ENCODE measurements around the gene MMP14.

MMP14 gene

GRCh38 chr14:22871224-22872032 is 35.0 kb downstream of the MMP14 start, which contains the start of gene LRP10:
Gene LRP10 (plus strand): TSS chr14:22871740. CDS start chr14:22872304, 564 bp downstream.
- Histone ChIP-seq H3K23ac (ENCODE audit: low read length in 2 of 2) (peak within 1 kb of the TSS in 1 of 2 experiments; percentile 63), H3K27me3 (ENCODE audit: control insufficient read depth in 1 of 2, insufficient read depth in 1 of 2, low read length in 2 of 2) (no peaks in the 10 kb centered on the region), H2BK5ac (ENCODE audit: low read depth, low read length, poor library complexity, severe bottlenecking) (peak within 1 kb of the TSS; percentile 96), H3K4me1 (ENCODE audit: control insufficient read depth, insufficient read depth, low read depth, low read length) (peaks cover 15% of the 10 kb centered on the region), H2BK15ac (ENCODE audit: low read depth, poor library complexity, severe bottlenecking) (peak within 1 kb of the TSS; percentile 80), H3K79me1 (replicated peaks; ENCODE audit: low read length, poor library complexity, severe bottlenecking) (peaks cover 23% of the 10 kb centered on the region), H4K91ac (ENCODE audit: low read length) (peak within 1 kb of the TSS; percentile 57), H3K36me3 (ENCODE audit: control insufficient read depth in 1 of 2, insufficient read depth in 2 of 2, low read depth in 1 of 2, low read length in 2 of 2) (peaks cover 26 to 30% of the 10 kb centered on the region in 2 experiments), H2BK12ac (ENCODE audit: low read length in 2 of 2) (peak within 1 kb of the TSS in 1 of 2 experiments; percentile 64), H3K9me3 (ENCODE audit: control insufficient read depth, low read length) (no peaks in the 10 kb centered on the region), H2AK5ac (ENCODE audit: low read length, severe bottlenecking) (peak within 1 kb of the TSS; percentile 74), H4K8ac (ENCODE audit: low read length) (peak within 1 kb of the TSS; percentile 66), H3K14ac (ENCODE audit: low read length in 2 of 2) (peak within 1 kb of the TSS in 1 of 2 experiments; percentile 26), H3K4me2 (ENCODE audit: low read length, poor library complexity, severe bottlenecking) (peak within 1 kb of the TSS; percentile 76), H3K18ac (ENCODE audit: low read depth in 1 of 2, low read length in 2 of 2) (peak within 1 kb of the TSS; percentile 97 to 98), H2BK120ac (ENCODE audit: low read depth, low read length) (peak within 1 kb of the TSS; percentile 29), H3K27ac (ENCODE audit: low read length, poor library complexity, severe bottlenecking) (peak within 1 kb of the TSS; percentile 96), H3K4ac (ENCODE audit: low read depth in 1 of 2, low read length in 2 of 2) (peak within 1 kb of the TSS; percentile 57 to 91), H3K4me3 (ENCODE audit: insufficient read depth in 1 of 2, low read depth in 1 of 2, low read length in 2 of 2) (peak within 1 kb of the TSS; percentile 85 to 87), H2AFZ (ENCODE audit: low read depth, low read length) (peak within 1 kb of the TSS; percentile 88), H3K9ac (ENCODE audit: low read length) (peak within 1 kb of the TSS; percentile 95)
- DNase-seq: peak; percentile 91
- under 1% methylated on average over 38 of the region's 50 CpGs for WGBS

- Histone ChIP-seq H3K4me1 (ENCODE audit: control insufficient read depth, insufficient read depth, low read depth, low read length) (peaks cover 15% of the 10 kb centered on the region), H3K14ac (ENCODE audit: low read length in 2 of 2) (peak overlapping the region in 1 of 2 experiments; percentile 26), H4K91ac (ENCODE audit: low read length) (peak overlapping the region; percentile 57), H2BK12ac (ENCODE audit: low read length in 2 of 2) (peak overlapping the region in 1 of 2 experiments; percentile 64), H3K4me2 (ENCODE audit: low read length, poor library complexity, severe bottlenecking) (peak overlapping the region; percentile 87), H3K36me3 (ENCODE audit: control insufficient read depth in 1 of 2, insufficient read depth in 2 of 2, low read depth in 1 of 2, low read length in 2 of 2) (peaks cover 34 to 38% of the 10 kb centered on the region in 2 experiments), H2AK5ac (ENCODE audit: low read length, severe bottlenecking) (peak overlapping the region; percentile 74), H3K79me1 (replicated peaks; ENCODE audit: low read length, poor library complexity, severe bottlenecking) (peaks cover 31% of the 10 kb centered on the region), H2BK120ac (ENCODE audit: low read depth, low read length) (peak overlapping the region; percentile 29), H2BK15ac (ENCODE audit: low read depth, poor library complexity, severe bottlenecking) (peak overlapping the region; percentile 80), H3K9me3 (ENCODE audit: control insufficient read depth, low read length) (no peaks in the 10 kb centered on the region), H3K27me3 (ENCODE audit: control insufficient read depth in 1 of 2, insufficient read depth in 1 of 2, low read length in 2 of 2) (no peaks in the 10 kb centered on the region), H3K9ac (ENCODE audit: low read length) (peak overlapping the region; percentile 95), H3K4ac (ENCODE audit: low read depth in 1 of 2, low read length in 2 of 2) (peak overlapping the region; percentile 57 to 91), H3K27ac (ENCODE audit: low read length, poor library complexity, severe bottlenecking) (peak overlapping the region; percentile 96), H3K23ac (ENCODE audit: low read length in 2 of 2) (peak overlapping the region in 1 of 2 experiments; percentile 63), H2AFZ (ENCODE audit: low read depth, low read length) (peak overlapping the region; percentile 88), H2BK5ac (ENCODE audit: low read depth, low read length, poor library complexity, severe bottlenecking) (peak overlapping the region; percentile 96), H4K8ac (ENCODE audit: low read length) (peak overlapping the region; percentile 66), H3K18ac (ENCODE audit: low read depth in 1 of 2, low read length in 2 of 2) (peak overlapping the region; percentile 69 to 97), H3K4me3 (ENCODE audit: insufficient read depth in 1 of 2, low read depth in 1 of 2, low read length in 2 of 2) (peak overlapping the region; percentile 85 to 87)
- DNase-seq: peak; percentile 87
- under 1% methylated on average over 39 of the region's 45 CpGs for WGBS
Measured at GRCh38 chr14:22872033-22872832, 35.8 kb downstream of the MMP14 start.

DNA sequence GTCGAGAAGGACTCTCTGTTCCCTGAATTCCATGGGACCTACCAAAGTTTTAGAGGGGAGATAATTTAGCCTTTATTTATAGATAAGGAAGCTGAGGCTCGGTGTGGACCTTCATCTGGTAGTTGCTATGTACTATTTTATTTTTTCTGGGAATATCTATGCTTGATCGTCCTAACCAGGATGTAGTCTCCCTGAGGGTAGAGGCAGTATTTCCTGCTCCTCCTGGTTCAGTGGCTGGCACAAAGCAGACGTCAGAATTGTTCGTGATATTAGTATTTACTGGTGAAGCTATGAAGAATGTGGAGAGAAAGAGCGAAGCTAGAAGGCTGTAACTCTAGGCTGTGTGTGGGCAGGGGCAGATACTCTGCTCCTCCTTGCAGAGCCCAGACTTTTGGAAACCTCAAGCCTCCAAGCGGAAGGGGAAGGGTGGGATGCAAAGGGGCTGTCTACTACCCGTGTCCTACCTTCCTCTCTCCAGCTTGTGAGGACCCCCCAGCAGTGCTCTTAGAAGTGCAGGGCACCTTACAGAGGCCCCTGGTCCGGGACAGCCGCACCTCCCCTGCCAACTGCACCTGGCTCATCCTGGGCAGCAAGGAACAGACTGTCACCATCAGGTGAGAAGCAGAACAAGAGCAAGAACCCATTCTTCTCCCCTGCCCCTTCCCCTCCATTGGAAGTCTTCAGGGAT is 36.6 kb downstream of the MMP14 start:
- no peak overlapping the region for H2BK120ac ChIP-seq (ENCODE audit: low read depth, low read length)
- H3K36me3 ChIP-seq (ENCODE audit: control insufficient read depth in 1 of 2, insufficient read depth in 2 of 2, low read depth in 1 of 2, low read length in 2 of 2): peaks cover 41 to 45% of the 10 kb centered on the region in 2 experiments
- H3K9me3 ChIP-seq (ENCODE audit: control insufficient read depth, low read length): no peaks in the 10 kb centered on the region
- H4K91ac ChIP-seq (ENCODE audit: low read length): peak overlapping the region; percentile 74
- H3K27ac ChIP-seq (ENCODE audit: low read length, poor library complexity, severe bottlenecking): peak overlapping the region; percentile 96
- peaks cover 35% of the 10 kb centered on the region for H3K79me1 ChIP-seq (replicated peaks; ENCODE audit: low read length, poor library complexity, severe bottlenecking)
- no peak overlapping the region for H2BK5ac ChIP-seq (ENCODE audit: low read depth, low read length, poor library complexity, severe bottlenecking)
- H3K4me2 ChIP-seq (ENCODE audit: low read length, poor library complexity, severe bottlenecking): peak overlapping the region; percentile 87
- no peak overlapping the region for H3K23ac ChIP-seq (ENCODE audit: low read length in 2 of 2)
- H2BK12ac ChIP-seq (ENCODE audit: low read length in 2 of 2): peak overlapping the region; percentile 9 to 83
- H3K27me3 ChIP-seq (ENCODE audit: control insufficient read depth in 1 of 2, insufficient read depth in 1 of 2, low read length in 2 of 2): no peaks in the 10 kb centered on the region
- H3K18ac ChIP-seq (ENCODE audit: low read depth in 1 of 2, low read length in 2 of 2): no peak overlapping the region
- peaks cover 15% of the 10 kb centered on the region for H3K4me1 ChIP-seq (ENCODE audit: control insufficient read depth, insufficient read depth, low read depth, low read length)
- H2AK5ac ChIP-seq (ENCODE audit: low read length, severe bottlenecking): peak overlapping the region; percentile 53
- peak overlapping the region; percentile 95 for H3K9ac ChIP-seq (ENCODE audit: low read length)
- no peak overlapping the region for H2AFZ ChIP-seq (ENCODE audit: low read depth, low read length)
- H2BK15ac ChIP-seq (ENCODE audit: low read depth, poor library complexity, severe bottlenecking): peak overlapping the region; percentile 84
- no peak overlapping the region for H4K8ac ChIP-seq (ENCODE audit: low read length)
- peak overlapping the region in 1 of 2 experiments; percentile 78 for H3K4ac ChIP-seq (ENCODE audit: low read depth in 1 of 2, low read length in 2 of 2)
- WGBS: 57% methylated on average over 10 of the region's 10 CpGs
- H3K4me3 ChIP-seq (ENCODE audit: insufficient read depth in 1 of 2, low read depth in 1 of 2, low read length in 2 of 2): peak overlapping the region; percentile 85 to 87
- H3K14ac ChIP-seq (ENCODE audit: low read length in 2 of 2): no peak overlapping the region
- DNase-seq: no peak
